Right kidney (tissue), 1 donor: ENCODE results near the gene SLC39A7.

Experiments
- DNase-seq: peaks from one replicate; pipeline ENCODE4 v3.0.0-alpha.2; 2016

SLC39A7 gene

DNA sequence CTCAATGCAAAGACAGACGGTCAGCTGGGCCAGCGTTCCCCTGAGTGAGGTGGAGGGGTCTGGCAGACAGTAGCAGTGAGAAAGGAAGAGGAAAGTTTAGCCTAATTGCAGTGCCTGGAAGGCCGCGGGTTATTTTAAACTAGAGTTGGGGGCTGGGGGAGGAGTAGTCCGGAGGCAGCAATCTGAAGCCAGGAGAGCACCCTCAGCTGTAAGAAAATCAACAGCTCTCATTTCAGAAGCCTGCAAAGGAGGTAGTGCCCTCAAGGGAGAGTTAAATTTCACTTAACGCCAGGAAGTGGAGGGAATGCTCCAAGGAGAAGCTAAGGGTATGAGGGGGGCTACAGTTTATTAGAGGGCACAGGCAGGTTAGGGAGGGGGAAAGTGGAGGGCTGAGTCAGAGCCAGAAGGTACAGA lies 34.6 kb downstream of the SLC39A7 start:
- DNase-seq = peak; percentile 41

DNA sequence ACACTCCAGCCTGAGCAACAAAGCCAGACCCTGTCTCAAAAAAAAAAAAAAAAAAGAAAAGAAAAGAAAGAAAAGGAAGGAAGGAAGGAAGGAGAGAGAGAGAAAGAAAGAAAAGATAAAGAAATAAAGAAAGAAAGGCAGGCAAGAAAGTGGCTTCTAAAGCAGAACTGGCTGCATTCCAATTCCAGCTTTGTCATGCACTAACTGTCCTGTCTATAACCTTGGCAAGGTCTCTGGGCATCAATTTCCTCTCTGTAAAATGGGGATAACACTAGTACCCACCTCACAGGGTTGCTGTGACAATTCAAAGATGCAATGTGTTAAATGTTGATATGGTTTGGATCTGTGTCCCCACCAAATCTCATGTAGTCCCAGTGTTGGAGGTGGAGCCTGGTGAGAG lies 35.7 kb downstream of the SLC39A7 start:
- no peak for DNase-seq

DNA sequence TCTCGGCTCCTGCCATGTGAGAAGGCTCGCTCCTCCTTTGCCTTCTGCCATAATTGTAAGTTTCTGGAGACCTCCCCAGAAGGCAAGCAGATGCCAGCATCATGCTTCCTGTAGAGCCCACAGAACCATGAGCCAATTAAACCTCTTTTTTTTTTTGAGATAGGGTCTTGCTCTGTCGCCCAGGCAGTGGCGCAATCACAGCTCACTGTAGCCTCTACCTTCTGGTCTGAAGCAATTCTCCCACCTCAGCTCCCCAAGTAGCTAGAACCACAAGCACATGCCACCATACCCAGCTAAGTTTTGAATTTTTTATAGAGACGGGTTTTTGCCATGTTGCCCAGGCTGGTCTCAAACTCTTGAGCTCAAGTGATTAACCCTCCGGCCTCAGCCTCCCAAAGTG lies 36.2 kb downstream of the SLC39A7 start:
- DNase-seq = no peak

DNA sequence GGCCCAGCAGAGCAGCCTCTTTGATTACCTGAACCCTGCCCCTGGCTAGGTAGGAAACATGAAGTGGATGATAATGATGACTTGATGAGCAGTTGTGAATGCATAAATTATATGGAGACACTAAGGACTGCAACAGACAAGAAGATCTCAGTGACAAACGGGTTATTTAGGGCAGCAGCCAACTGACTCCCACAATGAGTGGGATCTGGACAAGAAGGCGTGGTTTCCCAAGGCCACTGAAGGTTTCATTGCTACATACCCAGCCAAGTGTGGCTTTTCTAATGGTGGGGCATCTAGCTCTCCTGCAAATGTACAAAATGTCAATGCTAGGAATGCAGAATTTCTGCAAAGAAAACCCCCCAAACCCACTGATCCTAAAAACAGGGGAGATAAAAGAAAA lies 37.1 kb downstream of the SLC39A7 start:
- DNase-seq = no peak

DNA sequence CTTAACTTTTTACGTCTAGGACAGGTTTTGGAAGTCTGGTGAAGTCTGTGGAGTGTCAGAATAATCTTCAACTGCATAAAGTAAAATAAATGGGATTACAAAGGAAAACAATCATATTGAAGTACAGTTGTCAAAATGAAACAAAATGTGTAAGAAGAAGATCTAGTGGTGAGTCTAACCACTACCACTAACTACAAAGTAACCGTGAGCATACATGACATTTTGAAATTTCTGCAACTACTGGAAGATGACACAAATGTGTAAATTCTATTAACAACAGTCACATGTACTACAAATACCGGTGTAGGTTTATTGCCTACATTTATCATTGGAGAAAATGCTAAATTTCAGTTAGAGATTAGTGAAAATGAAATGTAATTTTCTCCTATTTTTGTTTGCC lies 41.3 kb downstream of the SLC39A7 start:
- DNase-seq = no peak

DNA sequence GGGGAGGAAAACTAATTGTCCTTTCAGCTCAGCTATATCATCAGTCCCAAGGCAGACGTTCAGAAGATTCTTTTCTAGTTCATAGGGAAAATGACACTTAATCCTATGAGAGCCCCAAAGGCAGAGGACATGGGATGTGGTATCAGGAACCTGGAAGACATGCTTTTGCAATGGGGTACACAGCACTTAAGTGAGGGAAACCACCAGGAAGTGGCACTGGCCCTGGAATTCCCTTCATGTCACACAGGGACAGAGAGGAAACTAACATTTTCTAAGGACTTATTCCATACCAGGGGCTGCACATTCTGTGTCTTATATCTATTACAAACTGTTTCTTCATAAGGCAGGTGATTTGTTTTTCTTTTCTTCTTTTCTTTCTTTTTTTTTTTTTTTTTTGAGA lies 42.8 kb downstream of the SLC39A7 start:
- no peak for DNase-seq

DNA sequence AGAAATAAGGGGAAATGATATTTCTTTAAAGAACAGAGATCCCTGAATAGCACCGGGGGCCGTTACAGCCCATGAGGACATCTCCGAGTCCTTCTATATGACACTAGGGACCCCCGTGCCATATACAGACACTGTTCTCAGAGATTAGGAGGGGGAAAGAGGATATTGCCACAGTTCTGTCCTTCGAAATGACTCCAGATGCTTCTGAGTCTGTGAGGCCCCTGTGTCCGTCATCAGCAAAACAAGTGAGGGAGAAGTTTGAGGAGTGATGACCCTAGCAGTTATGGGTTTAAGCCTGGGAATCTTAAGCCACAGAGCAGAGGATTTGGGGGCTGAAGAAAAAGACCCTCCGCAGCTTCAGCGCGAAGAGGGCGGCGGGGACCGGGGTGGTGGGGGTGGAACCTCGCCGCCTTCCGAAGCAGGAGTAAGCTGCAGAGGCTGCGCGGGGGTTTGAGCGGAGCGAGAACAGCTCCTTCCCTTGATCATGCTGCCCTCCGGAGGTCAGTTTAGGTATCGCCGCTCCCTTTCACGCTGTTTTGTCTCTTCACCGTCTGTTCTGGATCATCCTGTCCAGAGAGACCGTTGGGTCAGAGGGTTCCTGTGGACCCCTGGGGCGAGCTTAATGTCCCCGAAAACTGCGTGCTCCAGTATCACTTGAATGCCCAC lies 47.4 kb downstream of the SLC39A7 start:
- DNase-seq = peak; percentile 65

DNA sequence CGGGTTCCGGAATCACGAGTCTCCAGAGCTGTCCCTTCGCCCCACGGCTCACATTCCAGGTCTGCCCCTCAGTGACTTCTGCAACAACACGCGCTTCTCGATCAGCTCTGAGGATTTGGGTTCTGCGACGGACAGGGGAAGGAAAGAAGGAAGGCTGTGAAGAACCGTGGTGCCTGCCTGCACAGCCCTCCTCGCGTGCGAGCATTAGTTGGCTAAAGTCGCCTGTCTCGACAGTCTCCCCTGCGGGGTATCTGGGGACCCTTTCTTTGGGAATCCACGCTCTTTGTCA lies 47.9 kb downstream of the SLC39A7 start:
- DNase-seq = peak; percentile 87

DNA sequence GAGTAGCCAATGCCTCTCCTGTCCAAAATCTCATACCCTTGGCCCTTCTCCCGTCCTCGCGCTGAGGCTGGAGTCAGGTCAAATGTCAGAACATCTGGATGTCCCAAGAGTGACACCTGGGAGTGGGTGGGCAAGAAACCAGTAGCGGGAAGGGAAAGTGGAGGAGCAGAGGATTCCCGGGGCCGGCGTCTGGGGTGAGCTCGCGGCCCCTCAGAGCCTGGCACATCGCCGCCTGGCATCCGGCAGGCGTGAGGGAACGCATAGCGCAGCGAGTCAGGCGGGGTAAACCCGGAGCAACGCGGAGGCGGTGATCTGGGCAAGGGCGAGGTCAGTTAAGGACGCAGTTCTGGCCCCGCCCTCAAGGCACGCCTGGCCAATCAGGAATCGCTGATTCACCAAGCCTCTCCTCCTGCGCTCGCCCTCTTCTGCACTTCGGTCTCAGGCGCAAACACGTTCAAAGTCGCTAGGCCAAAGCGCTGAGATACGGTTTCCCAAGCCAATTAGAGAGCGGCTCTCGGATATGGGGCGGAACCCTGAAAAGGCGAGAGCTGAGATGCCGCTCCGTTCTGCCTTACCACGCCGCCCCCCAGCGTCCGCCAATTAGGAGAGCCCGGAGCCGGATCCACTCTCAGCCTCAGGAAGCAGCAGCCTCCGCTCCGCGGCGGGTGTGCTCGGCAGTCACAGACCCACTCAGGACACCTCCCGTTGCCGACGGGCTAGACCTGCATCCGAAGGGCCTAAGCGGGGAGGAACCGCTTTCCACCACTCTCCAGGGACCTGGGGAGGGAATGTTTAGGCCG lies 48.5 kb downstream of the SLC39A7 start:
- peak; percentile 91 for DNase-seq

DNA sequence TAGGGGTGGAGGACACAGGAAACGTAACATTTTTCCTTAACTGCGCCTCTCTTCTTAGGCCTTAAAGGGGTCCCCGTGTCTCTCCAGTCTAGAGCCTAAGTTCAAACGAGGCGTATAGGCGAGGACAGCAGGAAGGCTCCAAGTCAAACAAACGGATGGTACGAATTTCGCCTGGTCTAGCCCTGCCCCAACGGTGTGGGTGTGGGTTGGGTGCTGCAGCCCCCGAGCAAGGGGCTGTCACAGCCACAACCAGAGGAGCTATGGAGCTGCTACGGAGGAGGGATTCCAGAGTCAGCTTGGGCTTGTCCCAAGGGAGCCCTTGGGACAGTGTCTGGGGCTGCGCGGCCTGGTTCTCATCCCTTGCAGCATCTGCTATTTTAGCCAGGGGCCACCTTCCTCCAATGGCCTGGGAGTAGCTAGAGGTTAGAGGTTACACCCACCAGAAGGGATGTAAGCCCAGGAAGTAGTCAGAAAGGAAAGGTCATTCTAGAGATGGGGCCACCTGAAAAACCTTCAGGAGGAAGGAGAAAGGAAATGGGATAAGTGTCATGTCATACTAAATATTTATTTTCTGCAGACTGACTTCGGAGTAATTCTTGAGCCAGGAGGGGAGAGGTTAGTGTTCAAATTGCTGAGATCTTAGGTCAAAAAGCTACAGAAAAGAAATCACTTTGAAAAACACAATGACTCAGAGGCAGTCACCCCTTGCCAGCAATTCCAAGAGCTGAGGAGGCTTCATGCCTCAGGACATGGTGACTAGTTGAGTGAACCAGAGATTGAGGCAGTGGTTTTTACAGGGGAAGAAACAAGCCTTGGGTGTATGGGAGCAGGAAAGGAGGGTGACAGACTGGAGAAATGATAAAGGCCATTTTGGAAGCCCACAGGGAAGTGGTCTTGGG lies 49.3 kb downstream of the SLC39A7 start:
- no peak for DNase-seq

DNA sequence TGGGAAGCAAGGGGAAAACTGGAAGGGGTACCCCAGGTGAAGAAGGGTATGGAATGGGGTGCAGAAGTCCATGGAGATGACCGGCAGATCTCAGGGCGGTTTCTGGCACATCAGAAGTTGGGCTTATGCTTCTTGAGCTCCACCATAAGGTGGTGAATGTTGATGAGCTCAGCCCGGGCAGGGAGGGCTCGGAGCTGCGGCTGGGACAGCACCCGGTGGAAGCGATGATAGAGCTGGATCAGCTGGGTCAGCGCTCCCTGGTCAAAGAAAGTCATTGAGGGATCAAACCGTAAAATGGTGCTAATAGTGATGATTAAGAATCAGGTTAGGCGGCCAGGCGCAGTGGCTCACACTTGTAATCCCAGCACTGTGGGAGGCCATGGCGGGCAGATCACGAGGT lies 50.1 kb downstream of the SLC39A7 start:
- DNase-seq = no peak

DNA sequence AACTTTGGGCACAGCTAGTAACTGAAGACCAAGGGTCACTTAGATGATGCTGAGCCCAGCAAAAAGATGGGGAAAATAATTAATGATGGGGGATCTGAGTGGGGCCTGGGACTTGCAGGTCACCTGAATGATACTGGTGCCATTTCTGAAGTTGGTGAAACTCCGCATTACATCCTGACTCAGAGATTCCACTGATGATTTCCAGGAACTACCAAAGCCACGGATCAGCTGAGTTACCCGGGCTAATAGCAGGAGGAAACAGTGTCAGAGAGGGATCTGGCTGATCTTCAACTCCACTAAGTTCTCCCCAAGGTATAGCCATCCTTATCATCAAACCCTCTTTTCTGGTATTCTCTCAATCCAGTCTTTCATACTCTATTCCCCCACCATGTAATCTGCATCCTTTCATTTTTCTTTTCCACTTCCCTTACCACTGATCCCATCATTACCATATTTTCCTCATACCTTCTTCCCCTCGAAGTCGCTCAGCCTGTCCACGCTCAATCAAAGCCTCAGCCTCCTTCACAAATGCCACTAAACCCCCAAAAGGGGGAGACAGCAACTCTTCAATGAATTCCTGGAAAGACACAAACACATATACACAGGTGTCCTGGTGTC lies 50.8 kb downstream of the SLC39A7 start:
- DNase-seq = no peak

DNA sequence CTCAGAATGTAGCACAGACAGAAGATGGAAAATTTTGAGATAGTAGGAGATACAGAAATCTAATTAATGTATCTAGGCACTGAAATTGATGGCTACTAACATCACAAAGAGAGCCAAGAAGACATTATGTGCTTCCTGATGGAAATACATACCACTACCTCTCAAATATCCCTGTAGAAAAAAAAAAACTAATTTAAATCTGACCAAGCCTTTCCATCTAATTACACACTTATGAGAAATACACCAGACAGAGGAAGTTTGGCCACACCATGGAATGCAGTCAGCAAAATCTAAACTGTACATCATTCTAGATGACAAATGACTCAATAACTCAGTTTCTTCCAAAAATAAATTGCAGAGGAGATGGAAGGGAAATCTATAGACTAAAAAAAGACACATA lies 52.1 kb downstream of the SLC39A7 start:
- no peak for DNase-seq
